ENCODE results near the gene HPCA. TPM values are rescaled to one million over a fixed set of nuclear protein-coding genes. Genes with fewer than 3 reads are reported as not detected.

HPCA gene
- total and polyA plus RNA-seq, 2 of the 13 experiments (the other 11 are each of a cell fraction or from before 2014, with no cell fraction given) = not detected

DNA sequence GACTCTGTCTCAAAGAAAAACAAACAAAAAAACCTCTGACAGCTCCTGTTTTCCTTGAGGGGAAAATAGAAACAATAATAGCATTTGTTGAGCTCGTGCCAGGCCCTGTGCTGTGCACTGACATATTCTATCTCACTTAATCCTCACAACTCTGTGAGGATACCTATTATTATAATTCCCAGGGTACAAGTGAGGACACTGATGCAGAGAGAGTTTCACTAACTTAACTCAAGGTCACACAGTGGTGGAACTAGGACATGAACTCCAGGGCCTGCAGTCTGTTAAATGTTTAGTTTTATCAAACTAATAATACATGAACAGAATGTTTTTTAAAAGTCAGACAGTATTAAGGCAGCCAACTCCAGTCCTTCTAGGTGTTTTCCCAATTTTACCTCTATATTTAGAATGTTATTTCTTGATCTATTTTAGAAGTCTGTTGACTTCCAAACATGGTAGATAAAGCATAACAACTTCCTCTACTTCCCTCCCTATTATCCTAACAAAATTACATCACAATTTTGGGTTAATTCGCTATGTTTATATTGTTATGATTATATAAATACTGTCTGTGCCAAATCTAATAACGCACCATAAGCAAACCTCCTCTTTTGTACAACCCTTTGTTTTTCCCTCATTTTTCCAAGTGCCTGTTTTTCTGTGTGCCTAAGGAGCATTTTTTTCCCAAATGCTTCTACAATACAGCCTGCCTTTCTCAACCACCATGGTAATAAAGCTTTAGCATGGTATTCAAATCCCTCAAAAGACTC, 20.5 kb upstream of the HPCA start:
- WGBS (ENCODE audit: low lambda C conversion rate) = 76% methylated on average over 3 of the region's 3 CpGs
- in situ Hi-C loops (cut with HindIII; ENCODE audit: extremely low pct_ligation_motif_present, low pct_unique_long_range_greater_than_20kb) (no loop called here), intact Hi-C loops (cut with micrococcal nuclease; ENCODE audit: unreplicated experiment) (no loop called here)
- Histone ChIP-seq H2AFZ (ENCODE audit: low read length) (no peak overlapping the region), H3K27me3 (ENCODE audit: control insufficient read depth in 1 of 2, insufficient read depth in 2 of 2, low read length in 2 of 2) (0 out of 5 replicates have a peak, but pooled peaks cover 0 to 5% of the 10 kb centered on the region in 2 experiments), H3K4me2 (ENCODE audit: low read depth, low read length) (no peak overlapping the region), H3K9ac (ENCODE audit: insufficient read depth, low read depth, low read length) (no peak overlapping the region), H3K79me2 (ENCODE audit: insufficient read depth, low read length) (no peaks in the 10 kb centered on the region), H4K20me1 (ENCODE audit: insufficient read depth, low read length) (no peaks in the 10 kb centered on the region), H3K4me1 (ENCODE audit: insufficient read depth, low read length) (peaks cover 12% of the 10 kb centered on the region), H3K27ac (ENCODE audit: extremely low read length, insufficient read depth, low read length) (no peak overlapping the region), H3K9me3 (ENCODE audit: low read length) (no peaks in the 10 kb centered on the region), H3K4me3 (replicated peaks in 1 of 3; ENCODE audit: insufficient read depth in 1 of 3, low read depth in 2 of 3, low read length in 3 of 3) (no peak overlapping the region), H3K36me3 (replicated peaks in 1 of 2; ENCODE audit: control insufficient read depth in 1 of 2, insufficient read depth in 2 of 2, low read length in 2 of 2) (peaks cover 0 to 4% of the 10 kb centered on the region in 2 experiments; a peak in 1 of 5 replicates)
- no TSS peak for BruUV-seq (replicated peaks)
- no peak for DNase-seq (ENCODE audit: low spot score)
- no peak for FAIRE-seq
- CTCF ChIA-PET (ENCODE audit: low intra/inter-chr PET ratio, low total read pairs) = no interaction called here
- ATAC-seq = no peak
- POLR2A ChIA-PET = no interaction called here
- TF ChIP-seq, protein P1, sequence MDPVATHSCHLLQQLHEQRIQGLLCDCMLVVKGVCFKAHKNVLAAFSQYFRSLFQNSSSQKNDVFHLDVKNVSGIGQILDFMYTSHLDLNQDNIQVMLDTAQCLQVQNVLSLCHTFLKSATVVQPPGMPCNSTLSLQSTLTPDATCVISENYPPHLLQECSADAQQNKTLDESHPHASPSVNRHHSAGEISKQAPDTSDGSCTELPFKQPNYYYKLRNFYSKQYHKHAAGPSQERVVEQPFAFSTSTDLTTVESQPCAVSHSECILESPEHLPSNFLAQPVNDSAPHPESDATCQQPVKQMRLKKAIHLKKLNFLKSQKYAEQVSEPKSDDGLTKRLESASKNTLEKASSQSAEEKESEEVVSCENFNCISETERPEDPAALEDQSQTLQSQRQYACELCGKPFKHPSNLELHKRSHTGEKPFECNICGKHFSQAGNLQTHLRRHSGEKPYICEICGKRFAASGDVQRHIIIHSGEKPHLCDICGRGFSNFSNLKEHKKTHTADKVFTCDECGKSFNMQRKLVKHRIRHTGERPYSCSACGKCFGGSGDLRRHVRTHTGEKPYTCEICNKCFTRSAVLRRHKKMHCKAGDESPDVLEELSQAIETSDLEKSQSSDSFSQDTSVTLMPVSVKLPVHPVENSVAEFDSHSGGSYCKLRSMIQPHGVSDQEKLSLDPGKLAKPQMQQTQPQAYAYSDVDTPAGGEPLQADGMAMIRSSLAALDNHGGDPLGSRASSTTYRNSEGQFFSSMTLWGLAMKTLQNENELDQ (CRISPR knock-in tag; IDR thresholded peaks at IDR 0.05; ENCODE audit: borderline replicate concordance) = no peak
- TF ChIP-seq ATRX (CRISPR knock-in tag; IDR thresholded peaks at IDR 0.05; ENCODE audit: borderline replicate concordance) (no peak), SNRNP70 (IDR thresholded peaks at IDR 0.05; ENCODE audit: low read depth, low read length) (no peak), SMARCC2 (IDR thresholded peaks at IDR 0.05) (no peak)

DNA sequence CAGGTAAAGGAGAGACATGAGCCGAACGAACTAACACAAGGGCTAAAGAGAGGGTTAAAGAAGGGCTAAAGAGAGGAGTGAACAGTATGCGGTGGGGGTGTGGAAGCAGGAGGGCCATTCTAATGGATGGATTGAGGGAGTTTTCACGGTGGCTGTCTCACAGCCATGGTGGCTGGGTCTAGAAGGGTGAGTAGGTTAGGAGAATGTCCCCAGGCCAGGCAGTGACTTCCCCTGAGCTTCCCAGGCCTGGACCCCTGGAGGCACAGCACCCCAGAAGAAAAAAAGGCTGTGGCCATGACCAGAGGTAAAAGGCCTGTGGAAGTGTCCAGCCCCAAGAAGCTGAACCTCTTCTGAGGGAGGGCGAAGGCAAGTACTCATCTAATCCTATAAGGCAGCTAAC, 19.1 kb upstream of the HPCA start:
- ChIA-PET CTCF (ENCODE audit: low intra/inter-chr PET ratio, low total read pairs) (no interaction called here), POLR2A (no interaction called here)
- H3K4me1 ChIP-seq (ENCODE audit: insufficient read depth, low read length) = peaks cover 21% of the 10 kb centered on the region
- no peak overlapping the region for H3K4me2 ChIP-seq (ENCODE audit: low read depth, low read length)
- intact Hi-C loops (cut with micrococcal nuclease; ENCODE audit: unreplicated experiment) (no loop called here), in situ Hi-C loops (cut with HindIII; ENCODE audit: extremely low pct_ligation_motif_present, low pct_unique_long_range_greater_than_20kb) (no loop called here)
- H3K27ac ChIP-seq (ENCODE audit: extremely low read length, insufficient read depth, low read length) = no peak overlapping the region
- no peak overlapping the region for H2AFZ ChIP-seq (ENCODE audit: low read length)
- H4K20me1 ChIP-seq (ENCODE audit: insufficient read depth, low read length) = peaks cover 5% of the 10 kb centered on the region
- 66% methylated on average over 5 of the region's 5 CpGs for WGBS (ENCODE audit: low lambda C conversion rate)
- no peak for FAIRE-seq
- no peak for TF ChIP-seq ZNF557 (CRISPR knock-in tag; IDR thresholded peaks at IDR 0.05)
- no peak for TF ChIP-seq ZFY (CRISPR knock-in tag; IDR thresholded peaks at IDR 0.05)
- no peak for TF ChIP-seq IKZF1 (IDR thresholded peaks at IDR 0.05)
- no peak for DNase-seq (ENCODE audit: low spot score)
- H3K79me2 ChIP-seq (ENCODE audit: insufficient read depth, low read length) = no peaks in the 10 kb centered on the region
- no peak overlapping the region for H3K9ac ChIP-seq (ENCODE audit: insufficient read depth, low read depth, low read length)
- no peak for ATAC-seq
- peaks cover 0 to 18% of the 10 kb centered on the region in 2 experiments; a peak in 3 of 5 replicates for H3K27me3 ChIP-seq (ENCODE audit: control insufficient read depth in 1 of 2, insufficient read depth in 2 of 2, low read length in 2 of 2)
- no TSS peak for BruUV-seq (replicated peaks)
- H3K36me3 ChIP-seq (replicated peaks in 1 of 2; ENCODE audit: control insufficient read depth in 1 of 2, insufficient read depth in 2 of 2, low read length in 2 of 2) = peaks cover 0 to 4% of the 10 kb centered on the region in 2 experiments; a peak in 1 of 5 replicates
- no peaks in the 10 kb centered on the region for H3K9me3 ChIP-seq (ENCODE audit: low read length)
- no peak overlapping the region for H3K4me3 ChIP-seq (replicated peaks in 1 of 3; ENCODE audit: insufficient read depth in 1 of 3, low read depth in 2 of 3, low read length in 3 of 3)
